Cardiac fibroblast (primary cell): ENCODE measurements around the gene GRAMD2B.
"Not testable (repeated sequence)": the region's sequence is repeated elsewhere in the genome, so short reads cannot be mapped to it uniquely, and the experiment has no call there.

Experiments used
- DNase-seq, 2 donors: peaks; one replicate each; pipeline versions ENCODE4 v3.0.0 to v3.0.0-alpha.2; 2010; ENCODE audit warnings: low read depth in 2 of 2
- H3K4me3 ChIP-seq, 2 donors: replicated peaks in 1 of 2; 1 replicate in 1 of 2; 2 replicates in 1 of 2; pipeline ENCODE4 v1.5.1; 2011; ENCODE audit warnings: low read depth in 2 of 2, low read length in 2 of 2, mild to moderate bottlenecking in 2 of 2, moderate library complexity in 1 of 2
- TF ChIP-seq, protein P1 (sequence below): IDR thresholded peaks from one replicate; pipeline ENCODE4 v1.5.1; 2011; ENCODE audit warnings: low read depth, mild to moderate bottlenecking, low read length, inconsistent platforms

Gene GRAMD2B

DNA sequence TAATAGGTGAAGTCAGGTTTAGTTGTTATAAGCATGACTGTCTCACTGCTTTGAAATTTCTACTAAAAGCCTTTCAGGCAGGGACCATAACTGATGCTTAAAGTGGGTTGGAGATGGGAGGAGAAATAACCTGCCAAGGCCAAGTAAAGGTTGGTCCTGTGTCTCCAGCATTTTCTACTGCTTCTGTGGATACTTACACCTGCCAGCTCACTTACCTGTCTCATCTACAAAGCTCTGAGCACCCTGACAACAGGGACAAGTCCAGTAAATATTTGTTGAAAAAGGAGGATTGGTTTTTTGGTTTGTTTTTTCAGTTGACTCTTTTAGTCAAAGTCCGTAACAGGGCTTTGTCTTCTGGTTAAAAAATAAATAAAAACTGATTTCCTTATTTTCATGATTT is 38.6 kb downstream of the GRAMD2B start:
- DNase-seq, result no peak
- no peak overlapping the region for H3K4me3 ChIP-seq
- TF ChIP-seq, protein P1, sequence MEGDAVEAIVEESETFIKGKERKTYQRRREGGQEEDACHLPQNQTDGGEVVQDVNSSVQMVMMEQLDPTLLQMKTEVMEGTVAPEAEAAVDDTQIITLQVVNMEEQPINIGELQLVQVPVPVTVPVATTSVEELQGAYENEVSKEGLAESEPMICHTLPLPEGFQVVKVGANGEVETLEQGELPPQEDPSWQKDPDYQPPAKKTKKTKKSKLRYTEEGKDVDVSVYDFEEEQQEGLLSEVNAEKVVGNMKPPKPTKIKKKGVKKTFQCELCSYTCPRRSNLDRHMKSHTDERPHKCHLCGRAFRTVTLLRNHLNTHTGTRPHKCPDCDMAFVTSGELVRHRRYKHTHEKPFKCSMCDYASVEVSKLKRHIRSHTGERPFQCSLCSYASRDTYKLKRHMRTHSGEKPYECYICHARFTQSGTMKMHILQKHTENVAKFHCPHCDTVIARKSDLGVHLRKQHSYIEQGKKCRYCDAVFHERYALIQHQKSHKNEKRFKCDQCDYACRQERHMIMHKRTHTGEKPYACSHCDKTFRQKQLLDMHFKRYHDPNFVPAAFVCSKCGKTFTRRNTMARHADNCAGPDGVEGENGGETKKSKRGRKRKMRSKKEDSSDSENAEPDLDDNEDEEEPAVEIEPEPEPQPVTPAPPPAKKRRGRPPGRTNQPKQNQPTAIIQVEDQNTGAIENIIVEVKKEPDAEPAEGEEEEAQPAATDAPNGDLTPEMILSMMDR, result no peak

DNA sequence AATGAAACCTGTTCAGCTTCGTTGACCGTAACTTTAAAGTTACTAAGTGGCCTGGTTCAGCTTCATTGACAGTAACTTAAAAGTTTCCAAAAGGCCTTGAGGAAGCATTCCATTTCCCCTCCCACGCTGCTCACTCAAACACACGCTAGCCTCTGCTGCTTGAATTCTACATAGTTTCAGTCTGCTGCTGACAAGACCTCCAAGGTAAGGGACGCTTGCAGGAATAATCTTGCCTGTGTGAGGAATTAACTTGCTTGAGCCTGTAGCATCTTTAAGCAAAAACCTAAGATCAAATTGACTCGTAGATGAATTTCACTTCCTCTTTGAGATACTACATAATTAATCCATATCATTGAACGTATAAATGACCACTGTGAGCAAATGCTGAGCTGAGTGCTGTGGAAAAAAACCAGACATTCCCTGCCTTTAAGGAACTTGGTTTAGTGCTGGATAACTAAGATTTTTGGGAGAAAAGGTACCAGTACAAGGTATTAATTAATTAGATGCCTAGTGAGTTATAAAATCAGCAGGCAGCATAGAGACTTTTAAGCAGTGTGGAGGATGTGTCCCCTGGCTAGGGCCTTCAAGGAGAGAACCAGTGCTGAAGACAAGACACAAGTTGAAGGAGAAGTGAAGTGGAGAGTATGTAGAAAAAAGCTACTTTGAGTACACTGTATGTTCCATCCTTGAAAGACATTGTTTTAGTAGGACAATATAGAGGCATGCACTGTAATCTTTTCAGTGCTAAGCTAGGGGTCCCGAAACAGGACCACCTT is 39.2 kb downstream of the GRAMD2B start:
- DNase-seq, result peak; percentile 32 to 64
- no peak overlapping the region for H3K4me3 ChIP-seq
- TF ChIP-seq, protein P1, result no peak

DNA sequence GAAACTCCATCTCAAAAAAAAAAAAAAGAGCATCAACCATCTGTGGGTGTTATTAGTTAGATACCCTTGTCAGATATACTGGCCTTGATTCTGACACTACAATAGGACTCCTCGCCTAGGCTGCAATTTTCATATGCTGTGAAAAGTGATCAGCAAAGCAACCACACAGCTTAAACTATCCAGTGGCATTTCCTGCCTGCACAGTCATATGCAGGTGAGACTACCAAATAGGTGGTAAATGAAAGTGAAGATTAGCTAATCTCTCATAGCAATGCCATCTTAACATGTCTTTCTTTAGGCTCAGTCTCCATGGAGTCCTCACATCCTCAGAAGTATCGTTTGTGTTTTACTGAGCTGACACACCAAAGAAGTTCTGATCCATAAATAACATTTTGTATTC is 40.8 kb downstream of the GRAMD2B start:
- no peak for DNase-seq
- no peak overlapping the region for H3K4me3 ChIP-seq
- TF ChIP-seq, protein P1, result no peak

DNA sequence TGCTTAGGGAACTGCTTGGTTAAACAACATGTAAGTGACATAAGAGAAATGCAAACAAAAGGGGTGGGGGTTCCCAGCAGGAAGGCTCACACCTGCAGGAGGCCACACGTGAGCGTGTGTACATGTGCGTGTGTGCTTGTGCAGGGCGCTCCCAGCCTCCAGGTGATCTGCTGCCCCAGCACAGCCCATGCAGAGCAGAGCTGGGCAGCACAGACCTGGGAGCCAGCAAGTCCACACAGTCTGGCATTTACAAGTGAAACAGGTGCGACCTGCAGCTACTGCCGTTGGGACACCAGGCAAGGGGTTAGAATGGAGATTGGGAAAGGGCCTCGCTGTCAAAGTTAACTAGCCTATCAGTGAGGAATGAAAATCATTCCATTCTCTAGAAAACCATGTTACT is 41.8 kb downstream of the GRAMD2B start:
- no peak overlapping the region for H3K4me3 ChIP-seq
- no peak for DNase-seq
- TF ChIP-seq, protein P1, result no peak

DNA sequence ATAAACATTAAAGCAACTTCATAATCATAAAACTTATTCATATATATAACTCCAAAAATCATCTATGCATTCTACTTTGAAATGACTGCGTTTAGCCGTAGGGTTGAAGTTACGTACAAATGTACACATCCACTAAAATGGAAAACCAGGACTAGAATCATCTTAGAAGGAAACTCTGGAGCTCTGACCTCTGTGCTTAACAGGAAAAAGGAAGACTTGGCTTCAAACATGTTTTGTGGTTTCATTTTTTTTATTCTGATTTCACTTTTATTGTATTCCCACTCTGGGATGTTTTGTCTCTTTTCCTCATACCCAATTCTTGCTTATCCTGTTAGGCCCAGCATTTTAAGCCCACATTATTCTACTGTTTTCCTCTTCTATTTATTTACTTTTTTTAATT is 44.9 kb downstream of the GRAMD2B start:
- no peak overlapping the region for H3K4me3 ChIP-seq
- no peak for DNase-seq

DNA sequence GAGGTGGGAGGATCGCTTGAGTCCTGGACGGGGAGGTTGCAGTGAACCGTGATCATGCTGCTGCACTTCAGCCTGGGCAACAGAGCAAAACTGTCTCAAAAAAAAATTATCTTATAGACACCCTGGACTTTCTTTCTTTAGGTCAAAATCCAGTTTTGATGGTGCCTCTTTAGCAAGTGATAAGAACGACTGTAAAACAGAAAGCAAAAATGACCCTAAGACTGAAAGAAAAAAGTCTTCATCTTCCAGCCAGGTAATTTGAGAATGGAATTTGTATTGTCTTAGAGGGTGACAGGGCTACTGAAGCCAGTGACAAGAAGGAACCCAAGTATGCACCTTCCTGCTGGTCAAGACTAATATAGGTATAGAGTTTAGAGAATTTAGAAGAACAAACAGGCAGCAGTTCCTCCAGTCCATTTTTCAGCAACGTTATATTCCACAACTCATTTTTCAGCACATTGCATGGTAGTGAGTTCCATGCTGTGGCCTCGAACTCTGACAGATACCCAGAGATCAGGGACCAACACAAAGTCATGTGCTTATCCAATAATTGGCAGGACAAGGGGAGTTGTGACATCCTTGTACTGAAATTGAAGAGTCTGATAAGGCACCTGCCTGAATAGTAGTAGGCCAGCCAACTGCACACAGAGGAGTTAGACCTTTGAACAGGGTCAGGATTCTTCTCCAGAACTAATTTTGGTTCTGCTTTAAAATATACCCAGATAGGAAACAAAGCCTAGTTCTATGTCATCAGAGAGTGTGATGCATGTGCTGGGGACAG is 46.5 kb downstream of the GRAMD2B start:
- DNase-seq, result no peak
- no peak overlapping the region for H3K4me3 ChIP-seq
- TF ChIP-seq, protein P1, result no peak

More for the DNA sequence above, 44.9 kb downstream of the GRAMD2B start:
- TF ChIP-seq, protein P1, result no peak

DNA sequence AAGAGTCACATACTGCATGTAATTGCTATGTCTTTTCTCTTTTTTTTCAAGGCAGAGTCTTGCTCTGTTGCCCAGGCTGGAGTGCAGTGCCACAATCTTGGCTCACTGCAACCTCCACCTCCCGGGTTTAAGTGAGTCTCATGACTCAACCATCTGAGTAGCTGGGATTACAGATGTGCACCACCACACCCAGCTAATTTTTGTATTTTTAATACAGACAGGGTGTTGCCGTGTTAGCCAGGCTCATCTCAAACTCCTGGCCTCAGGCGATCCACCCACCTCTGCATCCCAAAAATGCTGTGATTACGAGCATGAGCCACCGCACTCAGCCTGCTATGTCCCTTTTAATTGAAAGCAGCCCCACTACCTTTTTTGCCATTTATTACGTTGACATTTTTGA is 47.3 kb downstream of the GRAMD2B start:
- not testable (repeated sequence) for H3K4me3 ChIP-seq, DNase-seq
